LNCAP (cell line): ENCODE measurements around the gene CLSTN2.

Experiments used
- TF ChIP-seq, protein P1 (sequence below): fragments of 450-650 bp; IDR thresholded peaks from 2 replicates; pipeline ENCODE4 v1.5.1; 2017; ENCODE audit warnings: mild to moderate bottlenecking

The CLSTN2 gene

DNA sequence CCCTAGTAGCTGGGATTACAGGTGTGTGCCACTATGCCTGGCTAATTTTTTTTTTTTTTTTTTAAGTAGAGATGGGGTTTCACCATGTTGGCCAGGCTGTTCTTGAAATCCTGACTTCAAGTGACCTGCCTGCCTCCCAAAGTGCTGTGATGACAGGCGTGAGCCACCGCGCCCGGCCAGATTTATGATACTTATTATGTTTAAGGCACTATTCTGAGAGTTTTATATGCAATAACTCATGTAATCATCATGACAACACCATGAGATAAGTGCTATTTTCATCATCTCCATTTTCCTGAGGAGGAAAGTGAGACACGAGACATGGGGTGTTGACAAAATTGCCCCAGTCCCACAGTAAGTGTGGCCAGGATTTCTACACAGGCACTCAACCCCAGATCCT lies 376.4 kb downstream of the CLSTN2 start:
- TF ChIP-seq, protein P1, sequence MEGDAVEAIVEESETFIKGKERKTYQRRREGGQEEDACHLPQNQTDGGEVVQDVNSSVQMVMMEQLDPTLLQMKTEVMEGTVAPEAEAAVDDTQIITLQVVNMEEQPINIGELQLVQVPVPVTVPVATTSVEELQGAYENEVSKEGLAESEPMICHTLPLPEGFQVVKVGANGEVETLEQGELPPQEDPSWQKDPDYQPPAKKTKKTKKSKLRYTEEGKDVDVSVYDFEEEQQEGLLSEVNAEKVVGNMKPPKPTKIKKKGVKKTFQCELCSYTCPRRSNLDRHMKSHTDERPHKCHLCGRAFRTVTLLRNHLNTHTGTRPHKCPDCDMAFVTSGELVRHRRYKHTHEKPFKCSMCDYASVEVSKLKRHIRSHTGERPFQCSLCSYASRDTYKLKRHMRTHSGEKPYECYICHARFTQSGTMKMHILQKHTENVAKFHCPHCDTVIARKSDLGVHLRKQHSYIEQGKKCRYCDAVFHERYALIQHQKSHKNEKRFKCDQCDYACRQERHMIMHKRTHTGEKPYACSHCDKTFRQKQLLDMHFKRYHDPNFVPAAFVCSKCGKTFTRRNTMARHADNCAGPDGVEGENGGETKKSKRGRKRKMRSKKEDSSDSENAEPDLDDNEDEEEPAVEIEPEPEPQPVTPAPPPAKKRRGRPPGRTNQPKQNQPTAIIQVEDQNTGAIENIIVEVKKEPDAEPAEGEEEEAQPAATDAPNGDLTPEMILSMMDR, result no peak

GRCh38 chr3:140315955-140316354 lies 381.0 kb downstream of the CLSTN2 start:
- TF ChIP-seq, protein P1, result no peak

DNA sequence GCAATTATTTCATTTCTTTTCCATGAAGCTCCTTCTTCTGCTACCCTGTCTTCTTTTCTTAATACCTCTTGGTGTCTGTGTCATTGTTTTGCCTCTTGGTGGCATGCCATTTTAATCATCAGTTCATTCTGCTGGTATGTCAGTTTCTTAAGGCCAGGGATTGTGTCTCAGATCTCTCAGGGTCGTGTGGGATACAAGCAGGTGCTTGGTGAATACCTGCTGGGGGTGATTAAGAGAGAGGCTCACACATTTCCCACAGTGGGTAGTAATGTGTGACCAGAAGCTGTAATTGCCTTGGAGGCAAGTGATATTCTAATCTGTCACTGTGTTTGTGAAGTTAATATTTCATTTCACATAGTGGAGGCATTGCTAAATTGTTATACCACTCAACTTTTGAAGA lies 381.5 kb downstream of the CLSTN2 start:
- TF ChIP-seq, protein P1, result no peak

DNA sequence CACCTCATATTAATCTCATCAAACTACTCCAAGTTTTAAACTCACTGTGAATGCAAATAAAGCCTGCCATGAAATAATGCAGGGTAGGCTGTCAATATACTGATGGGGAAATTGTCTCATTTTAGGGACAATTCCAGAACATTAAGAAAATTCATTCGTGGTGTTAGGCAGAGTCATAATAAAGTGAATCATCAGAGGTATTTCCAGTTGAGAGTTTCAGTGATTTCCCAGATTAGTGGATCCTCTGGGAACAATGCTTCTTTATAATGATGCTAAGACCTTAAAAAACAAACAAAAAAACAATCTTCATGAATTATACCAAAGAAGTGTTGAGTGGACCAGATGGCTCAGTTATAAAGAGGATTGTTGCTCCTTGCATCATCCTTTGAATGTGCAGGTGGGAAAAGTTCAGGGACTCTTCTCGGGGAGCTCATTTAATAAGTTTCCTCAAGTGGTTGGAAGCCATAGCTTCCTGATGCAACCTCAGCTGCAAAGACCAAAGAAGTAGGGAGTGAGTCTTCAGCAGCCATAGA lies 381.9 kb downstream of the CLSTN2 start:
- TF ChIP-seq, protein P1, result no peak

DNA sequence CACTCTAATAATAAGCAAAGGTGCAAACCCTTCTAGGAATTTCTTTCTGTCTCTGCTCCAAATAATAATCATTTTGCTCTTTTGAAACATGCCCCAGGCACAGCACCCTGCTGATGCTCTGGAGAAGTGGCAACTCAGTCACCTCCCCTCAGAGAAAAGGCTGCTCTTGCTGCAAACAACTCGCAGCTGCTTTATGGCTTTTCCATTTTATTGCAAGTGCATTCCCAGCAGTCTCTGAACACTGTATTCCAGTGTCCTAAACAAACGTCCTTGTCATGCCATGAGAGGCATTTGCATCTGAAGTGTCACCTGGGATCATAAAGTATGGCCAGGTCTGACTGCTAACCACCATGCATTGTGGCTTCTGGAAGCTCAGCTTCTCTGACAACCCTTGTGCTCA lies 384.8 kb downstream of the CLSTN2 start:
- TF ChIP-seq, protein P1, result no peak

- TF ChIP-seq, protein P1, result no peak
These were observed 388.6 kb downstream of the CLSTN2 start for GRCh38 chr3:140323561-140323960.

DNA sequence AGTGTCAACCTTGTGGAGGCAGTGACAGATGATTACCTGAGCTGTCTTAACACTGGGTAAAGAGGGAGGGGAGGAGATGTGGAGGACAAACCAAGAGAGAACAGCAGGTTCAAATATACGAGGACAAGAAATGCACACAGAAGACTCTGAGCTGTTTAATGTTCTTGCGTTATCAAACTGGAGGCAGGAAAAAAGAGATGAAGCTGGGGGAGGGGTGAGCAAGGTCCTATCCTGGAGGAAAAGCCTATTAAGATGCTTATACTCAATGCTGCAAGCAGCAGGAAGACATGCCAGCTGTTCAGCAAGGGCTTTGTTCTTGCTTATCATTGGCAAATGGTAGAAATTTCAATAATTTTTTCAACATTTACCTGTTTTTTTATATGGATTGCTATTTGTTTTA lies 397.1 kb downstream of the CLSTN2 start:
- TF ChIP-seq, protein P1, result no peak
